WTC11 (cell line): ENCODE measurements around the gene SPG21. TPM values are rescaled to one million over a fixed set of nuclear protein-coding genes. Genes with fewer than 3 reads are reported as not detected.

ENCODE experiments used
- ATF6 ChIP-seq: sonication (generic); formaldehyde crosslinking; IDR thresholded peaks from 2 replicates; pipeline ENCODE4 v1.8.1; 2023; ENCODE audit warnings: mild to moderate bottlenecking, missing genetic modification reagents
- ETV6 ChIP-seq: sonication (generic); formaldehyde crosslinking; IDR thresholded peaks from 2 replicates; pipeline ENCODE4 v1.8.1; 2022; ENCODE audit warnings: mild to moderate bottlenecking, missing genetic modification reagents
- FOXP1 ChIP-seq: sonication (generic); formaldehyde crosslinking; IDR thresholded peaks from 2 replicates; pipeline ENCODE4 v1.8.0; 2022; ENCODE audit warnings: missing genetic modification reagents, mild to moderate bottlenecking, moderate library complexity, borderline replicate concordance
- GRHL2 ChIP-seq: fragments of 250-450 bp; sonication (Bioruptor Pico); IDR thresholded peaks from 2 replicates; pipeline ENCODE4 v1.8.0; 2022; ENCODE audit warnings: mild to moderate bottlenecking, moderate library complexity; ENCODE audit not compliant: insufficient replicate concordance, severe bottlenecking
- HMGXB4 ChIP-seq: sonication (generic); formaldehyde crosslinking; IDR thresholded peaks from 2 replicates; pipeline ENCODE4 v1.8.1; 2023; ENCODE audit warnings: mild to moderate bottlenecking, moderate library complexity, missing genetic modification reagents
- MAX ChIP-seq: sonication (generic); formaldehyde crosslinking; IDR thresholded peaks from 2 replicates; pipeline ENCODE4 v1.8.0; 2022; ENCODE audit warnings: mild to moderate bottlenecking, missing genetic modification reagents
- STAT6 ChIP-seq: sonication (generic); formaldehyde crosslinking; conservative IDR thresholded peaks from 2 replicates; pipeline ENCODE4 v1.8.1; 2023; ENCODE audit warnings: mild to moderate bottlenecking, low read depth, missing genetic modification reagents, moderate library complexity
- TP53 ChIP-seq: sonication (generic); formaldehyde crosslinking; IDR thresholded peaks from 2 replicates; pipeline ENCODE4 v1.8.1; 2023; ENCODE audit warnings: mild to moderate bottlenecking, missing genetic modification reagents
- ZNF425 ChIP-seq: fragments of 250-450 bp; sonication (Bioruptor Pico); conservative IDR thresholded peaks from 2 replicates; pipeline ENCODE4 v1.9.0; 2021; ENCODE audit warnings: mild to moderate bottlenecking
- total RNA-seq: library from RNA; stranded (reverse); gene quantifications from 3 replicates; pipeline ENCODE4 v1.2.3, GENCODE V29; 2021
- TF ChIP-seq, protein P1 (sequence below): fragments of 250-450 bp; sonication (Bioruptor Pico); IDR thresholded peaks from 2 replicates; pipeline ENCODE4 v1.9.0; 2021; ENCODE audit warnings: mild to moderate bottlenecking
- TF ChIP-seq, protein P2 (sequence below): sonication (generic); formaldehyde crosslinking; IDR thresholded peaks from 2 replicates; pipeline ENCODE4 v1.8.1; 2022; ENCODE audit warnings: missing genetic modification reagents, borderline replicate concordance
- TF ChIP-seq, protein P3 (sequence below): sonication (generic); formaldehyde crosslinking; IDR thresholded peaks from 2 replicates; pipeline ENCODE4 v1.8.1; 2022; ENCODE audit warnings: low read depth, missing genetic modification reagents, borderline replicate concordance

Gene SPG21
- total RNA-seq, 1 experiment from 2014 or later = 69.9 TPM

DNA sequence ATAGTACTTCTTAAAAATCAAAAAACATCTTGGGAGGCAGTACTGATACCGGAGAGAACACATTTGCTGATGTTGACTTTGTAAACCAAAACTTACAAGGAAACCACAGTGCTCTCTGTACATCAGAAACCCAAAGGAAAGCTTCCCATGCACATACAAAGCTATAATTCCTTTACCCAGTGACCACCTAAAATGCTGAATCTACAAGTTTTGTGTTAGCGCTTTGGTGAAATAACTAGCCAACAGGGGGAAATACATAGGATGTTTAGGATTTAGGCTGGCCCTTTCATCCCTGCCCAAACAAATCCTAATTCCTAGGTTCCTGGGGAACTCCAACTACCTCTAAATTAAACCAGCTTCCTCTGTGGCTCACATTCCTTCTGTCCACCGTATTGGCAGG lies 15.3 kb upstream of the SPG21 start (continued):
- TF ChIP-seq ATF6 (CRISPR knock-in tag) (no peak), FOXP1 (CRISPR knock-in tag) (no peak), GRHL2 (CRISPR knock-in tag) (no peak), ETV6 (no peak), STAT6 (CRISPR knock-in tag) (no peak), HMGXB4 (CRISPR knock-in tag) (no peak), MAX (no peak), ZNF425 (CRISPR knock-in tag) (no peak), TP53 (CRISPR knock-in tag) (no peak)
- TF ChIP-seq, protein P1, sequence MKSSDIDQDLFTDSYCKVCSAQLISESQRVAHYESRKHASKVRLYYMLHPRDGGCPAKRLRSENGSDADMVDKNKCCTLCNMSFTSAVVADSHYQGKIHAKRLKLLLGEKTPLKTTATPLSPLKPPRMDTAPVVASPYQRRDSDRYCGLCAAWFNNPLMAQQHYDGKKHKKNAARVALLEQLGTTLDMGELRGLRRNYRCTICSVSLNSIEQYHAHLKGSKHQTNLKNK (CRISPR knock-in tag) = no peak
- TF ChIP-seq, protein P2, sequence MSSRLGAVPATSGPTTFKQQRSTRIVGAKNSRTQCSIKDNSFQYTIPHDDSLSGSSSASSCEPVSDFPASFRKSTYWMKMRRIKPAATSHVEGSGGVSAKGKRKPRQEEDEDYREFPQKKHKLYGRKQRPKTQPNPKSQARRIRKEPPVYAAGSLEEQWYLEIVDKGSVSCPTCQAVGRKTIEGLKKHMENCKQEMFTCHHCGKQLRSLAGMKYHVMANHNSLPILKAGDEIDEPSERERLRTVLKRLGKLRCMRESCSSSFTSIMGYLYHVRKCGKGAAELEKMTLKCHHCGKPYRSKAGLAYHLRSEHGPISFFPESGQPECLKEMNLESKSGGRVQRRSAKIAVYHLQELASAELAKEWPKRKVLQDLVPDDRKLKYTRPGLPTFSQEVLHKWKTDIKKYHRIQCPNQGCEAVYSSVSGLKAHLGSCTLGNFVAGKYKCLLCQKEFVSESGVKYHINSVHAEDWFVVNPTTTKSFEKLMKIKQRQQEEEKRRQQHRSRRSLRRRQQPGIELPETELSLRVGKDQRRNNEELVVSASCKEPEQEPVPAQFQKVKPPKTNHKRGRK (CRISPR knock-in tag) = no peak
- TF ChIP-seq, protein P3, sequence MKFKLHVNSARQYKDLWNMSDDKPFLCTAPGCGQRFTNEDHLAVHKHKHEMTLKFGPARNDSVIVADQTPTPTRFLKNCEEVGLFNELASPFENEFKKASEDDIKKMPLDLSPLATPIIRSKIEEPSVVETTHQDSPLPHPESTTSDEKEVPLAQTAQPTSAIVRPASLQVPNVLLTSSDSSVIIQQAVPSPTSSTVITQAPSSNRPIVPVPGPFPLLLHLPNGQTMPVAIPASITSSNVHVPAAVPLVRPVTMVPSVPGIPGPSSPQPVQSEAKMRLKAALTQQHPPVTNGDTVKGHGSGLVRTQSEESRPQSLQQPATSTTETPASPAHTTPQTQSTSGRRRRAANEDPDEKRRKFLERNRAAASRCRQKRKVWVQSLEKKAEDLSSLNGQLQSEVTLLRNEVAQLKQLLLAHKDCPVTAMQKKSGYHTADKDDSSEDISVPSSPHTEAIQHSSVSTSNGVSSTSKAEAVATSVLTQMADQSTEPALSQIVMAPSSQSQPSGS (CRISPR knock-in tag) = no peak
- TF ChIP-seq, all 79 proteins: peak for 0
